HS-27A (cell line): ENCODE results near the gene MARCHF3.
"Not testable (repeated sequence)": the region's sequence is repeated elsewhere in the genome, so short reads cannot be mapped to it uniquely, and the experiment has no call there.

Experiments
- DNase-seq: peaks from one replicate; pipeline ENCODE4 v3.0.0-alpha.2; 2012; ENCODE audit warnings: low read depth, missing footprints

Gene MARCHF3

DNA sequence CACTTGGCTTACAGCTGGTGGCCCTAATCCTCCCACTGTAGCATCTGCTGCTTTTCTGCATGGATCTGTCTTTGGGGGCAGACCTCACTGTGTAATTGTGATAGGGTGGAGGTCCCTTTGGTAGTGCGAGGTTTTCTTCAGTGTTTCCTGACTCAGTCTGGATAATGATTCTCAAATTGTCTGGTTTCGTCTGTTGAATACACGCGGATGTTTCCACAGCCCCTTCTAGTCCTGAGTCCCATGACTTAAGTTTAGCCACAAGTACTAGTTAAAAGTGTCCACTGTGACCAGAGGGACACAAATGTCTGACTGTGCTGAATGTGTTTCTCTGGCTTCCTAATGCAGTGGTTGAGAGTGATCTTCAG is 182.9 kb downstream of the MARCHF3 start:
- DNase-seq = no peak

- no peak for DNase-seq
Measured at GRCh38 chr5:126846744-126847455, 183.5 kb downstream of the MARCHF3 start.

DNA sequence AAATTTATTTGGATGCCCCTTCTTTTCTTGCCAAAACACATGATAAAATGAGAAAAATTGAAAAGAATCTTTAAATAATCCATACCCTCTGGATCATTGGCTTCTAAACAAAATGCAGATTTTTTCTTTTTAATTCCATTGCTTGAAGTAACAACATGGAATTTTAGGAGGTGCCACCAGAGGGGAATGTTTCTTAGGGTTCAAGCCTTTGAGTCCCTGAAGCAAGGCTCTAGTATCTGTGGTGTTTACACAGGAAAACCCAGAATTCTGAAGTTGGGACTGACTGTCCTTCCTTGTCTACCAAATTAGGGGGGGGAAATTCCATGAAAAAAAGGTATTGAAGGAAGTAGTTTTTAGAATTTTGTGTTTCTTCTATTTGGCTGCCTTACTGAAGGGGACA is 184.0 kb downstream of the MARCHF3 start:
- DNase-seq = no peak

DNA sequence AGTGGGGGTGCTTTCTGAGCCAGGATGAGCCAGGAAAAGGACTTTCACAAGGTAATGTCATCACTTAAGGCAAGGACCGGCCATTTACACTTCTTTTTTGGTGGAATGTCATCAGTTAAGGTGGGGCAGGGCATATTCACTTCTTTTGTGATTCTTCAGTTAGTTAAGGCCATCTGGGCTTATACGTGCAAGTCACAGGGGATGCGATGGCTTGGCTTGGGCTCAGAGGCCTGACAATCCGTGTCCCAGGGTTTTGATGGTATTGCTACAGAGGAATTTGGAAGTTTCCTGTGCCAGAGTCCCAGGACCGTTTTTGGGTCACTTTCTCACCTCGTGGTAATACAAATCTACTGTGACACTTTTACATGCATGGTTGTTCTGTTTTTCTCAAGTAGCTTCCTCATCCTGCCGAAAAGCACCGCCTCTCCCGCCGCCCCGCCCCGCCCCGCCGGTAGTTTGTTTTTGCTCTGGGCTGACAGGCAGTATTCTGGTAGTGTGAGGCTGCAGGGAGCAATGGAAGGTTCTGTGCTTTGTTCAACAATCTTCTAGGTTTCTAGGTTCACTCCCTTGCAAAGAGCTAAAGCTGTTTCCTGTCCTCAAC is 184.8 kb downstream of the MARCHF3 start:
- DNase-seq = not testable (repeated sequence)

- not testable (repeated sequence) for DNase-seq
Measured at GRCh38 chr5:126843375-126843774, 187.0 kb downstream of the MARCHF3 start.

DNA sequence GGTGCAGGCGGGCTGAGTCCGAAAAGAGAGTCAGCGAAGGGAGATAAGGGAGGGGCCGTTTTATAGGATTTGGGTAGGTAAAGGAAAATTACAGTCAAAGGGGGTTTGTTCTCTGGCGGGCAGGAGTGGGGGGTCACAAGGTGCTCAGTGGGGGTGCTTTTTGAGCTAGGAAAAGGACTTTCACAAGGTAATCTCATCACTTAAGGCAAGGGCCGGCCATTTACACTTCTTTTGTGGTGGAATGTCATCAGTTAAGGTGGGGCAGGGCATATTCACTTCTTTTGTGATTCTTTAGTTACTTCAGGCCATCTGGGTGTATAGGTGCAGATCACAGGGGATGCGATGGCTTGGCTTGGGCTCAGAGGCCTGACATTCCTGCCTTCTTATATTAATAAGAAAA is 191.0 kb downstream of the MARCHF3 start:
- not testable (repeated sequence) for DNase-seq

DNA sequence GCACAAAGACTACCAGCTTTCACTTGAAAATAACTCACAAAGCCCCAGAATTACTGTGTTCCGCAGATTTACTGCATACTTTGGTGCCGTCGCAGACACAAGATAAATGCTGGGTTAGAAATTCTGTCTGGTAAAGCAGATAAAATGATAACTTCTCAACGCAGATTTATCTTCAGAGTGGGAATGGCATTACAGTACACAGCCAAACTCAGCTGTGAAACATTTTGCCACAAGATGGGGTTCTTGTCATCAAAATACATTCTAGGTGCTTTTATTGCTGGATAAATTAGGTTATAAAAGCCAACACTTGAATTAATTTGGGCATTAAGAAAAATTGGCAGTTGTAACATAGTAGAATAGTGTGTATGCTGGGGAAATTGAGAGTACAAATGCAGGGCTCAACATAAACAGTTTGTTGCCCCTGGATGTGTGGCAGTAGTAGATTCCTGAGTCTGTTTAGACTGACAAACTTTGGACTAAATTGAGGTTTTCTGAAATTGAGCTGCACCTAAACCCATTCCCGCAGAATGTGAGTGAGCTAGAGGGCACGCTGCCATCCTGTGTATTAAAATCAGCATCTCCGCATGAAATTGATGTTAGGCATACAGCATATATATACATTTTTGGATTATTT is 192.3 kb downstream of the MARCHF3 start:
- no peak for DNase-seq

- no peak for DNase-seq
Measured at GRCh38 chr5:126837242-126837641, 193.1 kb downstream of the MARCHF3 start.

- DNase-seq = no peak
Measured at GRCh38 chr5:126836778-126837177, 193.6 kb downstream of the MARCHF3 start.

GRCh38 chr5:126831156-126831555 is 199.2 kb downstream of the MARCHF3 start:
- no peak for DNase-seq

- DNase-seq = no peak
Measured at GRCh38 chr5:126830061-126830460, 200.3 kb downstream of the MARCHF3 start.

GRCh38 chr5:126829098-126829497 is 201.3 kb downstream of the MARCHF3 start:
- DNase-seq = no peak

DNA sequence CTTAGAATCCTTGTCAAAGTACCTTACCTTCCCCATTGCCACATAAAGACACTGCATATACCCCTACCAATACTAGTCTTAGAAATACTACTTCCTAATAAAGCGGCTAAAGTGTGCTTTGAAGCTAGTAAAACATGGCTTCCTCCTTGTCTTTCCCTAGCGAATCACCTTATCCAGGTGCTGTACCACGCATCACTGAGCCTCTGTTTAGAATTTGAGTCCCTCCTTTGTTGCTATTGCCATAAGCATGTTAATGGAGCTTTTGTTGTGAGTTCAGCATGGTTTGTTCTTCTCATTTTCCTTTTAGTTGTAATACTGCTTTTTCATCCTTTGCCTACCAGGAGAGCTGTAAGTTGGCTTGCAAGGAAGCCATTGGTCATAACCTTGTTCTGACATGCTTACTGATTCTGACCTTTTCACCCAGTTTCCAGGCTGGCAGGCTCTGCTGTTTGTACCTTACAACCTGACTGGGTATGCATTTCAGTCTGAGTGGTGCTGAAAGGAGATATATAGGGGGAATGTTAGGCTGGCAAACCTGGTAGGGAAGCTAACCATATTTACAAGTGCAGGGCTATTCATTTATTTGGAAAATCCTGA is 203.6 kb downstream of the MARCHF3 start:
- DNase-seq = no peak

DNA sequence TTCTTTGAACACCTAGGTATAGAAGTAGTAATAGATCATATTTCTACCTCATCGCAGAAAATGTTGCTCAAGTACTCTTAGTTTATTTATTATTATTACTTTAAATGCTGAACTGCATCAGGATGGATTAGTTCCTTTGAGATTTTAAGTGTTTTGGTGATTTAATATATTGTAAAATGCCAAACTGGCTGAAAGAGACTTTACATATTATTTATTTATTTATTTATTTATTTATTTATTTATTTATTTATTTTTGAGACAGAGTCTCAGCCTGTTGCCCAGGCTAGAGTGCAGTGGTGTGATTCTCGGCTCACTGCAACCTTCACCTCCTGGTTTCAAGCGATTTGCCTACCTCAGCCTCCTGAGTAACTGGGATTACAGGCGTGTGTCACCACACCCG is 211.1 kb downstream of the MARCHF3 start:
- no peak for DNase-seq

DNA sequence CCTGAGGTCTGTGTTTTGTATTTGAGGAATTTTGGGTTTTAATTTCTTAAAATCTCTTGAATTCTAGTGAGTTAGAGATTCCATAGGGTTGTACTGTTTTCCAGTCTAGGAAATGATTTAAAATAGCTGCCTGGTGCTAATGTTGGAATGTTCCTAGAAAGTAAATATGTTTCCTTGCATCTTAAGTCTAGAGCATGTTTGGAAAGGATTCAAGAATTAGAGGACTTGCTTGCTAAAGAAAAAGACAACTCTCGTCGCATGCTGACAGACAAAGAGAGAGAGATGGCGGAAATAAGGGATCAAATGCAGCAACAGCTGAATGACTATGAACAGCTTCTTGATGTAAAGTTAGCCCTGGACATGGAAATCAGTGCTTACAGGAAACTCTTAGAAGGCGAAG is 211.6 kb downstream of the MARCHF3 start:
- no peak for DNase-seq
